GM18507 (cell line): ENCODE results near the gene MYO7A.

Experiments used
- DNase-seq: peaks from one replicate; pipeline ENCODE4 v3.0.0; 2011; ENCODE audit warnings: low read depth; ENCODE audit not compliant: insufficient read length; ENCODE audit errors: extremely low spot score
- FAIRE-seq: peaks from 2 replicates; lab custom pipeline; 2011; peaks lifted over from hg19 to GRCh38; lab: Jason Lieb, UNC

Gene MYO7A

DNA sequence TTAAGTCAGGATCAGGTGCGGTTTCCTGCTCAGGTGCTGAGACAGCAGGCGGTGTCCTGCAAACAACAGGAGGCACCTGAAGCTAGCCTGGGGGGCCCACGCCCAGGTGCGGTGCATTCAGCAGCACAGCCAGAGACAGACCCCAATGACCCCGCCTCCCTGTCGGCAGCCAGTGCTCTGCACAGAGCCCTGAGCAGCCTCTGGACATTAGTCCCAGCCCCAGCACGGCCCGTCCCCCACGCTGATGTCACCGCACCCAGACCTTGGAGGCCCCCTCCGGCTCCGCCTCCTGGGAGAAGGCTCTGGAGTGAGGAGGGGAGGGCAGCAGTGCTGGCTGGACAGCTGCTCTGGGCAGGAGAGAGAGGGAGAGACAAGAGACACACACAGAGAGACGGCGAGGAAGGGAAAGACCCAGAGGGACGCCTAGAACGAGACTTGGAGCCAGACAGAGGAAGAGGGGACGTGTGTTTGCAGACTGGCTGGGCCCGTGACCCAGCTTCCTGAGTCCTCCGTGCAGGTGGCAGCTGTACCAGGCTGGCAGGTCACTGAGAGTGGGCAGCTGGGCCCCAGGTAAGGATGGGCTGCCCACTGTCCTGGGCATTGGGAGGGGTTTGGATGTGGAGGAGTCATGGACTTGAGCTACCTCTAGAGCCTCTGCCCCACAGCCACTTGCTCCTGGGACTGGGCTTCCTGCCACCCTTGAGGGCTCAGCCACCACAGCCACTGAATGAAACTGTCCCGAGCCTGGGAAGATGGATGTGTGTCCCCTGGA lies at the start of gene MYO7A:
Gene MYO7A (plus strand): TSS at position 327 of the 772 bp plus-strand sequence. CDS start 2,389 bp downstream, outside the sequence.
- DNase-seq (no peak), FAIRE-seq (no peak)

DNA sequence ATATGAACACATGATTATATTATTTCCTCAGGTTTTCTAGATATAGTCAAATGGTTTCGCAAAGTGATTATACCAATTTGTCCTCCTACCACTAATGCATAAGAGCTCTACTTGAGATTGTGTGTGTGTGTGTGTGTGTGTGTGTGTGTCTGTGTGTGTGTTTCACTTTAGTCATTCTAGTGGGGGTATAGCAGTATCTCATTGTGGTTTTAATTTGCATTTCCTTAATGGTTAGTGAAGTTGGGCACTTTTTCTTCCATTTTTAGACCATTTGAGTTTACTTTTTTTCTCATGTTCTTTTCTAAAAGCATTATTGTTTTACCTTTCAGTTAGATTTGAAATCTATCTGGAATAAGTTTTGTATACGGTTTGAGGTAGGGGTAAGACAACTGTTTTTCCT lies 48.4 kb upstream of the MYO7A start:
- DNase-seq (no peak), FAIRE-seq (peak; percentile 75)

DNA sequence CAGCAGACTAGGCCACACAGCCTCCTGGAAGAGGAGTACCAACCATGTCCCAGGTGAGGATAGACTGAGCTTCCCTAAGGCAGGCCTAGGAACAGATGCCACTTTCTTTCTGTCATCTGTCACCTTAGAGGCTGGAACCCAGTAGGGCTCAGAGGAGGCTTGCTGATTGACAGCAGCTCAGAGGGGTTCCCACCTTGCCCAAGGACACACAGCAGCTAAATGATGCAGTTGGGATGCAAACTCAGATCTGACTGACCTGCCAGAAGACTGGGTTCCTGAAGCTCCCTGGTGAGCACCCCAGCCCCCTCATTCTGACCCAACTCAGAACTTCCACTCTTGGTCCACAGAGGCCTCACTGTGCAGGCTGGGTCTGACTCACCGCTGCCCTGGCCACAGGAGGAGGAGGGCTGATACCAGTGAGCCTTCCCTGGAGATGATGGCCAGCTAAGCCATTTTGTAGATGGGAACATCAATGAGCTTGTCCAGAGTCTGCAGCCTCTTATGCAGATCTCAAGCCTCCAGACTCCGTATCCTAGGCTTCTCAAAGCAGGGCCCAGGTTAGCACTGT lies 47.3 kb upstream of the MYO7A start:
- FAIRE-seq (no peak), DNase-seq (no peak)

DNA sequence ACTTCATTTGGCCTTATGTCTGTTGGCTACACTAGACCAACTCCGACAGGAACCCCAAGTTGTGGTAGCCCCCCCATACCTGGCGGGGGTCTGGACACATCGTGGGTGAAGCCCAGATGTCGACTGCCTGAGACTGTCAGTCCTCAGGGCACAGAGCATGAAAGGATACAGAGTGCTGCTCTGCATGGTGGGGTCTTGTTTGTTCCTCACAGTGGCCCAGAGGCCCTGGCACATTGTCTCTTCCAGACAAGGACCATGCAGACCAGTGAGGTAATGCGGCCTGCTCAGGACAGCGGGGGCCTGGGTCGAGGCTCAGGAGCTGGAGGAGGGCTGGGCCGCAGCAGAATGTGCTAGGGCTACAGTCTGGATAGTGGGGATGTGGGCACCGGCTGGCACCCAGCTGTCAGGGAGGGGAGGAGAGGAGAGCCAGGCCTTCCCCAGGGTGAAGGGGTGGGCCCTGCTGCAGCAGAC lies 46.6 kb upstream of the MYO7A start:
- no peak for DNase-seq
- no peak for FAIRE-seq

DNA sequence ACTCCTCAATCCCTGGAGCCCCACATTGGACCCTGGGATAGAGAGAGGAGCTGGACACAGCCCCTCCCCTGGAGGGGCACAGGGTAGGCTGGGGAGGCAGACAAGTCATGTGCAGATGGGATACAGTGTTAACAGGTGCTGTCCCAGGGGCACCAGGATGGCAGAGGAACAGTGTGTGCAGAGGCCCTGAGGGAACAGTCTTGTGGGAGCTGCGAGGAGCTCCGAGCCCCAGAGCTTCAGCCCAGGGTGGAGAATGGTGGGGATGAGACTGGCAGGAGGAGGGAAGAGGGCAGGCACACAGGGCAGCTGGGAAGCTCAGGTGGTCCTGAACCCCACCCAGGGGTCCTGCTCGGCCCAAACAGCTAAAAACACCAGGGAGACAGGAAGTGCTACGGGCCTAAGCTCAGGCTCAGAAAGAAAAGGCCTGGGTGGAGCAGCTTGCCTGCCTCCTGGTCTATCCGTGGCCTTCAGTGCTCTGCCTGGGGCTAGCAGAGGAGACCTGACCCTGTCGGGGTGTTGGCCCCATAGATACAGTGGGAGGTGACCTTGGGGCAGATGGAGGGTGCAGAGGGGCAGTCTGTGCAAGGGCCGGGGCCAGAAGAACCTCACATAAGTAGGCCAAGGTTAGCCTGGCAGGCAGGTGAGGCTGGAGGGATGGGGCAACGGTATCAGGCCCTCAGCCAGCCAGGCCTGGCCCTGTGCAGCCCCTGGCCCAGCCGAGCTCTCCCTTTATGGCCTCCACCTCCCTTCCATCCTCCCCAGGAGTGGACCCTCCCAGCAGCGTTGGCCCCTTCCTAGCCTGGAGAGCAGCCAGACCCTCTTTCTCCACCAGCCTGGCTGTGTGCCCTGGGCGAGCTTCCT lies 45.8 kb upstream of the MYO7A start:
- DNase-seq (no peak), FAIRE-seq (no peak)

DNA sequence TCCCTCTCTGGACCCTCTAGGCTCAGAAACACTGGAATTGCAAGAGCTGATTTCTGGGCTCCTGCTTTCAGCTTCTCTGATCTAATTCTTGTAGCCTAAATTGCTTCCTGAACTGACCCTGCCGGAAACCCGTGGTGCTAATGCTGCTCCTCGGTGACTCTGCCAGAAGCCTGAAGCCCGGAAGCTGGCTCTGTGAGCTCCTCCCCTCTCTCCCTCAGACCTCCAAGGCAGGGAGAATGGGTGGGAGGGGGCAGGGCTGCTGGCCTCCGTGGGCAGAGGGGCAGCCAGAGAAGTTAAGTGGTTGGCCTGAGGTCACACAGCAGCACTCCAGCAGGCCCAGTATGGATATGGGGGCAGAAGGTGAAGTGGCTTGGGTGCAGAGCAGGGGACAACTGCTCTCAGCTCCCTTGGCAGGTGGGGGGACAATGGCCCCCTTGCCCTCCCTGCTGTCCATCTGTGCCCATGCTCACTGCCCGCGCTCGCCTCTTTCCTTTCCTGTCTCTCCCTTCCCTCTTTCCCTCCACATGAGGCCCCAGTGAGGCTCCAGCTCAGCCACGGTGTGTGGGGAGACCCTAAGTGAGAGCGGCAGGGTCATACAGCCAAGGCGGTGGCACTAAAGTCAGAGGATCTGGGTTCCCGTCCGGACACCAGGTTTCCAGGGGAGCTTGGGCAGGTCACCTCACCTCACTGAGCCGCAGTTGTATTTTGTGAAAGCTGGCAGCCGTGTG lies 45.0 kb upstream of the MYO7A start:
- no peak for FAIRE-seq

DNA sequence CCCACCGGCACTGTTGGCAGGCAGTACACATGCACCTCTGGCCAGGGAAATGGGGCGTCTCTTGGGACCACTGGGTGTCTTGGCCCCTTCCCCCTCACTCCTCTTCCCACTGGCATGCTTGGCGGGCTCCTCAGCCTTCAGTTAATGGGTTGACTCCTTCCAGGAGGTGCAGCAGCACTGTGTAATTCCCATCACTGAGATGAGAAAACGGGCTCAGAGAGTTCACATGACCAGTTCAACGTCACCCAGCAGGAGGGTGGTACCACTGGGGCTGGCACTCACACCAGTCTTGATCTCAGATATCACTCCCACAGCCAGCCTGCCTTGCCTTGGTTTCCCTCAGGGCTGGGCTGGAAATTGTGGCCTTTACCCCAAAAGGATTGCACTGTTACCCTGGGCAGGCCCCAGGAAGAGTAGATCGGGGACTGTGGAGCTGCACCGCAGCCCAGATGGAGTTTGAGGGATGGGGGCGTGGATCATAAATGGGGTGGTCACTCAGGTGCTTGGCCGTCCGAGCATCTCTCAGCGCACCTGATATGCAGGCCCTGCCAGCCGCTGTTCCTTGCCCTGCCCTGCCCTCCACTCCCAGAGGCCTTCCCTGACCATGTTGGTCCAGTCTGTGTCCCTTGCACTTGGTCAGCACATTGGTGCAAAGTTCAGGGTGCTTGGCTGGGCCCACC lies 44.3 kb upstream of the MYO7A start:
- no peak for DNase-seq
- no peak for FAIRE-seq

More for the DNA sequence above, 45.0 kb upstream of the MYO7A start:
- no peak for DNase-seq

DNA sequence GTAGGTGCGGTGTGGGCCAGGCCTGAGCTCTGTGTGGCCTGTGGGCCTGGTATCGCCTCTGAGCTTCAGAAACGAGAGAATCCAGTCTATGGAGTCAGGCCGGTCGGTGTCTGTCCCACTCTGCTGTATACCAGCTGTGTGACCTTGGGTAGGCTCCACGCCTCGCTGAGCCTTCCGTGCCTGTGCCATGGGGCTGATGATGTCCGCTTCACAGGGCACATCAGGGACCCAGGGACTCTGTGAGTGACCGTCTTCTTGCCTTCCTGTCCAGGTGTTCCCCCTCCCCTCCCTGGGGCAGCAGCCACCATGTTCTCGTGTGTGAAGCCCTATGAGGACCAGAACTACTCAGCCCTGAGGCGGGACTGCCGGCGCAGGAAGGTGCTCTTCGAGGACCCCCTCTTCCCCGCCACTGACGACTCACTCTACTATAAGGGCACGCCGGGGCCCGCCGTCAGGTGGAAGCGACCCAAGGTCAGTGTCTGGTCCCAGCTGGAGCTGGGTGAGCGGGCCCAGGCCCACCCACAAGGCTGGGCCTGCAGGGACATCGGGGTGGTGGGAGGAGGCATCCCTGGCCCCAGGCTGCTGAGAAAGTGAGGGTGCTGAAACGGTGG lies 43.4 kb upstream of the MYO7A start:
- no peak for DNase-seq

DNA sequence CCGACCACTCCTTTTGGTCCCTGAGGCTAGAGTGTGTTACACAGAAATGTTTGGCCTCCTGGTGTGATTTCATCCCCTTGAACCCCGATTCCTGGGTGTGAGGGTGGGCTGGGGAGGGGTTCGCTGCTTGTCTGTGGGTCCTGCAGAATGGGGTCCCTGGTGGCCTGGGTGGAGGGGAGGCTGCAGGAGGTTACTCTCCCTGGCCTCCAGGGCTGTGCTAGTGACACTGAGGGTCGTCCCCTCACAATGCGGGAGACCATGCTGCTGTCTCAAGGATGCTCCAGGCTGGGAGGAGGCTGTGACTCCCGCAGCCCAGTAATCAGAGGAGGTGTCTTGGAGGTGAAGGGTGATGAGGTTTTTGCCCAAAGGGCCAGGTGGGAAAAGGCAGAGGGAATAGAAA lies 42.4 kb upstream of the MYO7A start:
- FAIRE-seq (no peak), DNase-seq (no peak)

More for the DNA sequence above, 43.4 kb upstream of the MYO7A start:
- FAIRE-seq = no peak

DNA sequence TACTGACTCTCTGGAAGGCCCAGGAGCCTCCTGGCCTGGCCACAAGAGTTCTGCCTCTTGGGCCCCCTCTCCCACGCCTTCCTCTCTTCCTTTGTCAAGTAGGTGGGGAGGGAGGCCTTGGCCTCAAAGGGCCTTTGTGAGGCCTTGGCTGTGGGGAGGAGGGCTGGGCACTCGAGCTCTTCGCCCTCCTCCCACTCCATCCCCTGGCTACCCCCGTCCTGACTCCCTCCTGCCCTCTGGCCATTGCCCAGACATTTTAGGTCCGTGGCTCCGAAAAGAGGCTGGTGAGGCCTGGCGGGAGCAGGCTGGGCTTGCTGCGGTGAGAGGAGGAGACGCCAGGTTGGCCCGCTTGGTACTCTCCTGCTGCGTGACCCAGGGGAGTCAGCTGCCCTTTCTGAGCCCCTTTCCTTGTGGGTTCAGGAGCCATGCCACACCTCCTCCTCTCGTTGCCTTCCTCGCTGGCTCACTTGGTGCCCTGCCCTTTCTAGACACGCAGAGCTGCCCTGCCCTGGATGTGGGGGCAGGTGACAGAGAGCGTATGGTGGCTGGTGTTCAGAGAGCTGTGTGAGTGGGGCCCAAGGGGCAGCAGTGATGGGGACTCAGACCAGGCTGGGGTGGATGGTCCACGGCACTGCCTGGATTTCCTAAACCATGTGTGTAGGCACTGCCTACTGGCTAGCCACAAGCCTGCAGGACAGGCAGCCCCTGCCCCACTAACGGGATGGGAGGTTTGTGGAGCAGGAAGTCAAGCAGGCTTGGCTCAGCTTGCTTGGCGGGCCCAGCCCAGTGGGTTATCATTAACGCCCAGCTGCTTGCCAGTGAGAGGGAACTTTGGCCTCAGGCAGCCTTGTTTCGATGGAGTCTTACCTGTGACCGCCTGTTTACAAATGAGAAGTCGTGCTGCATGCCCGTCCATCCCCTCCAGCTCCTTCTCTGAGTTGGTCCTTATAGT lies 41.2 kb upstream of the MYO7A start:
- no peak for DNase-seq
- FAIRE-seq = no peak

DNA sequence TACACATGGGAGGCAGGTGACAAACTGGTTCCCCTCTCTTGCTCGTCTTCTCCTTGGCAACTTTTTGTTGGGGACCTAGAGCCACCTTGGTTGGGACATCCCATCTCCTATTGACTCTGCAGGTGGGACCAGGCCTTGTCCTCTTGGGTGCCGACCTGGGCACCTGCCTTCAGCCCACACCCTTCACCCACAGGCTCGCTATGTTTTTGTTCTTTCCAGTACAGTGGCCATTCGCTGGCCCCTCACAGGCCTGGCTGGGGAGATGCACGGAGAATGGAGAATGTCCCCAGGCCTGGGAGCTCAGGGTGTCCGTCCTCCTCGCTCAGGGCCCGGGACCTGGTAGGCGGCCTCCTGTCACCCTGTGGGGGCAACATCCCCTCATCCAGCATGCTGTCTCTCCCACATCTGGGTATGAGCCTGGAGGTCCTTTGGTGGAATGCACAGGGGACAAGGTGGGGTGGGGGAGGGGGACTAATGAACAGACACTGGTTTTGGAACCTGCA lies 40.3 kb upstream of the MYO7A start:
- DNase-seq (no peak), FAIRE-seq (no peak)

DNA sequence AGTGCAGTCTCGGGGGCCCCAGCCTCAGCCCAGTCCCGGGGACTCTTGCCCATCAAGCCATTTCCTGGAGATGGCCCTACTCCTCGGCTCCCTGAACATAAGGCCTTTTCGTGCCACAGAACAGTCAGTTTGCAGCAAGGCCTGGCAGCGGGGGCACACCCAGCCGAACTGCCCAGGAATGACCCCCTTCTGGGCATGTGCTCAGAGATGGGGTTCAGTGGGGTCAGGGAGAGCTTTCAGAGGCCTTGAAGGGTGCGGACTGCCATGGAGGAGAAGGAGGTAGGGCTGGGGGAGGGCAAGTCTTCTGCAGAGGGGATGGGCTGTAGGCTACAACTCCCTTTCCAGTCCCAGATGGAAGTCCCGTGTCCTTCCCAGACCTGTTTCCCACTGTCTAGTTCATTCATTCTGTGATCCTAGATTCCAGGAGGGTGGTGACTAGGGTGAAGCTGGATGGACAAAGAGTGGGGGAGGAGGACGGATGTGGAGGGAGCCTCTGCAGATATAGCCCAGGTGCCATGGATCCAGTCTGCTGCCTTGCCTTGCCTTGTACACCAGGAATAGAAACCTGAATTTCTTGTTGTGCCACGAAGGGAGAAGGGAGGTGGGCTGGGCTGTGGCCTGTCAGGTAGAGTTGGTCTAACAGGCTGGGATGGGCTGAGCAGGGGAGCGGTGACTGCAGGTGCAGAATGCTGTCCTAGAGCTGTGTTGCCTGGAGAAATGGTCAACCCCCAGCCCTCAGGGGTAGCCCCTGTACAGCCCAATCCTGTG lies 39.6 kb upstream of the MYO7A start:
- no peak for DNase-seq

DNA sequence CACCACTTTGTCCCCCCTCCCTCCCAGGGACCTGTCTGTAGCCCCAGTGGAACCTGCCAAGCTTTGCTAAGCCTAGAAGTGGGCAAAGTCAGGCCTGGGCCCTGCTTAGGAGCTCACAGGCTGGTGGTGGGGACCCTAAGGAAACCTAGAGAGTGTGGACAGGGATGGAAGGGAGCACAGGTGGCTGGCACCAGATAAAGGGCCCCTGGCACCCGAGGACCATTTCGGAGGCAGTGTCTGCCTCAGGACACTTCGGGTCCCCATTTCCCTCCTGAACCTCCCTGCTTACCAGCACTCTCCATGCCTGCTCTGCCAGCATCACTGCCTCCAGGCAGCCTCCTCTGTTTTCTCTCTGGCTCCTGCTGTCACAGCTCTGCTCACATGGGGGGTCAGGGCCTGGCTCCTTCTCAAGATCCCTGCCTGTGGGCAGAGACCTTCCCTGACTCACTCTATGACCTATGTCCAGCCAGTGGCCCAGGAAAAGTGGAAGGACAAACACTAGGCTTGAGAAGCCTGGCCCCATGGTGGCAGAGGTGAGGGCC lies 39.0 kb upstream of the MYO7A start:
- FAIRE-seq (no peak), DNase-seq (no peak)

More for the DNA sequence above, 39.6 kb upstream of the MYO7A start:
- no peak for FAIRE-seq

DNA sequence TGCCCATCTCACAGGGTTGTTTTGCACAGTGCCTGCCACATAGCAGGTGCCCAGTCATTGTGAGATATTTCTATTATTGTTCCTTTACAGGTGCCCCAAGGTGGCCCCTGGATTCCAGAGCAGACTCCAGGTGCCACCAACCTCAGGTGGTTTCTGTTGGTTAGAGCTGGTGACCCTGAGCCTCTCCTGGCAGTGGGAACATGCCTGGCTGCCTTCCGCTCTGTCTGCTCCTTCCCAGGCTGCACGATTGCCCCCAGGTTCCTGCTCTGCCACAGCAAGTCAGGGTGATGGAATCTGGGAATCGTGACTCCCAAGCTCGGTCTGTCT lies 38.0 kb upstream of the MYO7A start:
- no peak for FAIRE-seq
- DNase-seq = no peak

DNA sequence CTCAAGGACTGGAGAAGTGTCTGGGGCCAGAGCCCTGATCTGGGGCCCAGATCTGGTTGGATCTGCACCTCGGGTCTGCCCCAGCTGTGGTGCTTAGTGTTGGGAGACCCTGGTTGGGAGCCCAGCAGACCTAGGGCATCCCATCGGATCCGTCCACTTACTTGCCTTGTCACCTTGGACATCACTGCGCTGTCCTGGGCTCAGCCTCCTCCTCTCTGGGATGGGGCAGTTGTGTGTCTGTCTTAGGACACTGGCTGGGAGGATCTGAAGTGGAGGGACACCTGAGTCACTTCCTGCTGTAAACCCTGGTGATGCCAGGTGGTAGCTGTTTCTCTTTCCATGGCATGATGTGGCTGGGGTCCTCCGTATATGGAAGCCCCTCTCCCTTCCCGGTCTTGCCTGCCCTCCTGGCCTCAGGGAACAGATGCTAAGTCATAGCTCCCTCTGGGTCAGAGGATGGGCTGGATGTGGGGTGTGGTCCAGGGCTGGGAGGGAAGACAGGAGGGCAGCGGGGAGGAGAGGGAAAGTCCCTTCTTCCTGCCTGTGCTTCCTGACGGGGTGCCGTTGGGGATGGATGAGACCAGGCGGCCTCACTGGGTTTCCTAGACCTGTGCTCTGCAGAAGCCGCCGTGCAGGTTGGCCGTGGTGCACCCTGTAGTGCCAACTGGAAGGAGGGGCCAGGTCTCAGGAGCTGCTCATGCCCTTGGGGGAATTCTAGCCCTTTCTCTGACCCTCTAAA lies 37.5 kb upstream of the MYO7A start:
- FAIRE-seq = no peak
- DNase-seq = no peak
